HG02623 (cell line): ENCODE measurements around the gene CACNA1C.

ENCODE experiments used
- ATAC-seq: cut with Tn5 transposase; IDR thresholded peaks from one replicate; pipeline ENCODE4 v1.9.1; 2021; ENCODE audit warnings: moderate library complexity; ENCODE audit not compliant: unreplicated experiment

CACNA1C gene

DNA sequence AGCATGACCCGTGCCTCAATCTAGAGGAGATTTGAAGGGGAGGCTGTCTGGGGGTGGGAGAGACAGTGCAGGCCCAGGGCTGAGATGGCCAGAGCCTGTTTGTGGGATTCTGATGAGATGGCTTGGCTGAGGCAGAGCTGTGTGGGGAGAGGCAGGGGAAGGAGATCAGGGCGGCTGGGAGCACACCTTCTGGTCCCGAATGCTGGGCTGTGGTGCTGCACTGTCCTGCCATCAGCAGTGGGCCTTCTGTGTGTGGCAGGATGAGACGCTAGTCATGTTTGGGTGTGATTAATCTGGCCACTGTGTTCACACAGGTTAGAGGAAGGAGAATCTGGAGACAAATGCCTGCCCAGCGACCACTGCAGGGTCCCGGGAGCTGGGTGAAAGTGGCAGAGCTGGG lies 300.9 kb downstream of the CACNA1C start:
- no peak for ATAC-seq

DNA sequence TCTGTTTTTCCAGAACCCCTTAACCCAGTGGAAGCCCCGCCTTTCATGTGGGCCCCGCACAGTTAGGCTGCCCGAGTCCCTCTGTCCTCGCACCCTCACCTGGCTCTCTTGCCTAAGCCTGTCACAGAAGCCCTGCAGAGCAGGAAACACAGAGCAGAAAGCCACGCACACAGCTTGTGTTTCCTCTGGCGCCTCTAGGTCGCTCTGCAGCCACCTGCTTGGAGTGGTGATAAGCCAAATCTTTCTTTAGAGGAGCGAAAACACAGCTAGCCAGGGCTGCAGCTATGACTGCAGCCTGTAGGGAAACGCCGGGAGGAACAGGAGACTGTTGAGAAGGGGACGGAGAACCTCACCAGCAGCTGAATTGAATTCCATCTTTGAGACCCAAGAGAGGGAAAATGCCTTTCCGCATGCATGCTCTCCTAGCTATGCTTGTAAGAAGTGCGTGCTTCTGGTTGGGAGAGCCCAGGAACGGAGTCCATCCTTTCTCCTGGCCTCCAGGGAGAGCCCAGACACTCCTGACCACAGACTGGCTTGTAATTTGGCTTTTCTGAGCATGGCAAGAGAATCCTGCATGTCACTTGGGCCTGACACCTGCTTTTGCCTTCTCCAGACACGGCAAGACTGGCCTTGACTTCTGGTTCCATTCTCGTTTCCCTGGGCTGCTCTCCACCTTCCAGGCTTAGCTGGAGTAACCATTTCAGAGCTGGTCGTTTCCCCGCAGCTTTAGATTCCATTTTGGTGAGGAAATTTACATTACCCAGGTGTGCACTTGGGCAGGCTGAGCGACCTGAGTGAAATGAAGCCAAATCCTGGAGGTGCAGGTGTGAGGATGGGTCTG lies 301.6 kb downstream of the CACNA1C start:
- ATAC-seq: no peak

DNA sequence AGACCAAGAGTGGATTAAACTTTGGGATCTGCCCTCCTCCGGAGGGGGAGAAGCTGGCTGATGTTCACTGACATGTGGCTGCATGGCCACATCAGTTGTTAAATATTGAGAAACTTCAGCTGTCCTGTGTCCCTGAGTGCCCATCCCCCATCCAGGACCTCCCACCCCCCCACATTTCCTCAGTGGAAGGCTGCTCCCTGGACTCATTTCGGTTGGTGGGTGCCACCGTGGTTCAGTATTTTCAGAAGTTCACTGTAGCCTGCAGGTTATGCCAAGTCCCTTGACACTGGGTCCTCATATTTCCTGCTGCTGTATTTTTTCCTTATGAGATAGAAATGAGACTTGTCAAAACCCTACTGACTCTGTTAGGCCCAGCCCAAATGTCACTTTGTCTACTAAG lies 302.4 kb downstream of the CACNA1C start:
- ATAC-seq: no peak

DNA sequence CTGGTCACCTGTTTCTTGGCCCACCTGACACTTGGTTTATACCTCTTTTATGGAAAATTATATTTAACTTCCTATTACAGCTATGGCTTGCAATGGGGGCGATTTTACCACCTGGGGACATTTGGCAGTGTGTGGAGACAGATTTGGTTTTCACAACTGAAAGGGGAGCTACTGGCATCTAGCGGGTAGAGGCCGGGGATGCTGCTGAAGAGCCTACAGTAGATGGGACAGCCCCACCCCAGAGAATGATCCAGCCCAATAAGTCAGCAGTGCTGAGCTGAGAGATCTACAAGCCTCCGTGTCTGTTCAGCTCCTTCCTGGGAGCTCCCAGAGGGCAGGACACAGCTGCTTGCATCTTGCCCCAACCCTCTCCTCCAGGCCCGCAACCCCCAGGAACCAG lies 302.8 kb downstream of the CACNA1C start:
- no peak for ATAC-seq

DNA sequence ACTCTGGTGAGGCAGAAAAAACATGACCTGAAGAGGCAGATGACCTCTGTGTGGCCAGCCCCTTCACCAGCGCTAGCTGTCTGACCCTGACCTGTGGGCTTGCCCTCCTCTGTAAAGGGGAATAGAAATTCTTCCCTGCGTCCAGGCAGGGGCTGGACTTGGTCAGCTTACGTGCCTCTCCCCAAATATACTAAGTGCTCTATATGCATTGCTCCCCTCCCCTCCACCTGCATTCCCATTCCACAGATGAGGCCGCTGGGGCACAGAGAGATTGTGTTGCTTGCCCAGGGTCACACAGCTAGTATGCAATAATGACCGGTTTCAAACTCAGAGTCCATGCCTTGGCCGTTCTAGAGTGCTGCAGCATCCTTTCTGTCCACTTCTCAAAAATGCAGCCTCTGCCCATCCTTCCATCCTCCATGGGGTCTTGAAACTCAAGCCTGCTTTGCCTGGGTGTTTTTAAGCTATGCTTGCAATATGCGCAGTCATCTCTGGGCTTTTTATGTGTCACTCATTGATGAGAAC lies 303.9 kb downstream of the CACNA1C start:
- no peak for ATAC-seq

DNA sequence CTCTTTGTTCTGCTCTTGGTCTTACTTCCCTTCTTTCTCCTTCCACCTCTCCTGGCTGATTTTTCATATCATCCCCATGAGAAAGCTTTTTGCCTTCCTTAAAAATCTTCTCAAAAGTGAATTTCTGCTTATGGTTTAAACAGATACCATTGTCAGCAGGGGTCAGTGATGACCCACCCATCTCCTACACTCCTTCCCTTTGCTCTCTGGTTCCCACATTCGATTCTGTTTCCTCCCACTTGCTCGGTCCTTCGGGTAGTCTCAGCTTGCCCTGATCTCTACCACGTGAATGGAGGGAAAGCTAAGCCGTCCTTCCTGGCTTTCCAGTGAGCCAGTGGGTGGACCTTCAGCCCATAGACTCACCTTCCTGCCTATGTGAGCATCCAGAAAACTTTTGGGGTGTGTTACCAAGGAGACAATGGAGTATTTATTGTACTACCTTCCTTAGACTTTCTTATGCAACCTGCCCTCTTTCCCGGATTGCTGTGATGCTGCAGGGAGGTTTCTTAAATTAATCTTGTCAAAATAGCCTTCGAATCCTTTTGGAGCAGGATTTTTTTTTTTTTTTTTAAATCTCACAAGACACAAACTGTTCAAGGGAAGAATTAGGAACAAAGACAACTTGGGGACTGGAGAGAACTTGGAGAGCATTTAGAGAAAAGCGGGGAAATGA lies 306.3 kb downstream of the CACNA1C start:
- ATAC-seq: no peak

DNA sequence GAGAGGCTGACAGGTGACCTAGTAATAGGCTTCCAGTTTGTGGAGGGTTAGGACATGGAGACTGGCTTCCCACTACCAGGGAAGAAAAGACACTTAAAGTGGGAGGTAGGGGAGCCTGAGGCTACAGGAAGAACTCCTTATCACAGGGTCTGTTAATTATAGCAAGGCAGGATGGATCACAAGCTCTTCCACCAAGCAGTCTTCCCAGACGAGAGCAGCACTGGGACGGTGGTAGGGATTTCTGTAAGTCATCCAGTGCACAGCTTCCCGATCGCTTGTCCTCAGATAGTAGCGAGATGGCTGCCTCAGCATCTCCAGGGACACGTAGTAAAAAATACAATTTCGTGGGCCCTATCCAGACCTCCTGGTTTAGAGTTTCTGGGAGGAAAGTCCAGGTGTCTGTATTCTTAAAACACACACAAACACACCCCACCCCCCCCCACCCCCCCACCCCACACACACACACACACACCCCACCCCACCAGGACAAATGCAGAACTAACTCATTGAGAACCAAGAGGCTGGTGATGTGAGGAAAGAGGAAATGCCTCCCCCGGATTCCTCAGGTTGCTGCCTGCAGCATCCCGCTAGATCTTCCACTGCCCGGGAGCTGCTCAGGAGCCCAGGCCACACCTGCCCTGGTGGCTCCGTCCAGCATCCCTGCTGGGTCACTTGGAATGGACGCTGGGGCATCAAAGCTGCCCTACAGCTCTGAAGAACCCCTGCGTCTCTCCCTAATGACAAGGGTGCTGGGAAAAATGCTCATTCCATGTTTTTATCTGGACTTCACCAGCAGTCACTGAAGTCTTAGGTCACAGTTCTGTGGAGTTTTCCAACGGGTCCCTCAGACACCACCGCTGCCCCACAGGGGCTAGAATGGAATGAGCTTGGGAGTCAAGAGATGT lies 307.2 kb downstream of the CACNA1C start:
- no peak for ATAC-seq

DNA sequence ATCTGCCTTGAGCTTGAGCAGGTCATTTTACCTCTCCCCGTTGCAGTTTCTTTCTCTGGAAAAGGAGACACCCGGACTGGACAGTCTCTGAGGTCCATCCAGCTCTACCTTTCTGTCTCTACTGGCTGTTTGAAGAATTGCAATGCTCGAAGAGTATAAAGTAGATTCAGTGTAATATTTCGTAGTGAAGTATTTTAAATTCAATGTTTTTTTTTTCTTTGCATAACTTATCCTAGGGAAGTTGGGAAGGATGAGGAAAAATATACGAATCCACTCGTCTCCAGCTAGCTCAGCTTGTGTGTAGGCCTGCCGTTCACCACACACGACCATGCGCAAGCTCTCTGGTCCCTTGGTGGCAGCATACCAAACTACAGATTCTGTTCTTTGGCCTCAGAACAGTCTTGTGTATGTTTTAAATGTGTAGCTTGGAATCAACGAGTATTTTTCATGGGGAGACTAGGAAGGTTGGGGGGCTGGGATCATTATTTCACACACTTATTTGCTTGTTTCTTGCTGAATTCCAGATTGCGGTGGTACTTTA lies 307.9 kb downstream of the CACNA1C start:
- ATAC-seq: no peak

DNA sequence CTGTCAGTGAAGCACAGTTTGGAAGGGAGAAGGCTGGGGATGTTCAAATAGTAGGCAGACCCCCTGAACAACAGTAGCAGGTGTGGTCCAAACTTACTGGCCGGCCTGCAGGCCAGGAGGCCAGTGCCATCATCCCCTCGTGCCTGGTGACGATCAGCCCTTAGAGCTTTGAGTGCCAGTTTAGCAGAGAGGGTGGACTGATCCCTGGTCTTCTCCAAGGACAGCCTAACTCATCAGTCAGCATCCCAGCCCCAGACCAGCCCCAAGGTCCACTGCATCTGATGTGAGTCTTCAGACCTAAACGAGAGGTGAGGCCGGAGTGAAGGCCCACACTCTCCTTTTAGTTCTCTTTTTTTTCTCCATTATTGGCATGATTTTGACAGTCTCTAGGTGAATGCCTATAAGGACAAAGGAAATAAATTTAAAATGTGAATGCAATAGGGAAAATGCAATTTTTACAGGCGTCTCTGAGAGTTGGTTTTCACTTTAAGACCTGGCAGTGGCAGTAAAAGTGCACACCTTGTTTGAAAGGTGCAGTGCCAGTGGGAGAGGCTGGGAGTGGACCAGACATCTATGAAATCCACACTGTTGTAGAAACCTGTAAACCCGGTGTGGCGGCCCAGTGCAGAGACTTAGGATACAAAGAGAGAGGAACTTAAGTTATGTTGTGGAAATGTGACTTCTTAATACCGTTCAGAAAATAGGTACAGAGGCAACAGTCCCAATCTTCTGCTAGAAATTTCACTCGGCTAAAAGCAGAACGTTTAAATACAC lies 311.2 kb downstream of the CACNA1C start:
- ATAC-seq: no peak

DNA sequence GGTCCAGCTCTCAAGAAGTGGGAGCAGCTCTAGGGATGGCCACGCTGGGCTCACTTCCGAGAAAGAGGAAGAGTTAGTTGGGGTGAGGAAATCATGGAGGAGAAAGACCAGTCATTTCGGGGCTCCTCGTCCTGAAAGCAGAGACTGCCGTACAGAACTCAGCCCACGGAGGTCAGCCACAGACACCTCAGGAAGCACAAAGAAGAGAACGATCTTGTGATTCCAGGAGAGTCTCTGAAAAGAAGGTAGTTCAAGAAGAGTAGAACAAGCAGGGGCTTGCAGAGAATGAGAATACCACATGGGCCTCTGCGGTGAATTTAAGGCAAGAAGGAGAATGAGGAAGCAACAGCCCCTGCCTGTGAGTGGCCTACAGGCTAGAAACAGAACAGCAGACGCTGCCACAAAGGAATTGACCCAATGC lies 311.9 kb downstream of the CACNA1C start:
- ATAC-seq: no peak

DNA sequence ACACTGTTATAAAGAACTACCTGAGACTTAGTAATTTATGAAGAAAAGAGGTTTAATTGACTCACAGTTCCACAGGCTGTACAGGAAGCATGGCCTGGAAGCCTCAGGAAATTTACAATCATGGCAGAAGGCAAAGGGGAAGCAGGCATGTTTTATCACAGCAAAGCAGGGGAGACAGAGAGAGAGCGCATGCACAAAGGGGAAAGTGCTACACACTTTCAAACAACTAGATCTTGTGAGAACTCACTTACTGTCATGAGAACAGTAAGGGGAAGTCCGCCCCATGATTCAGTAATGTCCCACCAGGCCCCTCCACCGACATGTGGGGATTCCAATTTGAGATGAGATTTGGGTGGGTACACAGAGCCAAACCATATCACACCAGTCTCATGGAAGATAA lies 313.9 kb downstream of the CACNA1C start:
- no peak for ATAC-seq

DNA sequence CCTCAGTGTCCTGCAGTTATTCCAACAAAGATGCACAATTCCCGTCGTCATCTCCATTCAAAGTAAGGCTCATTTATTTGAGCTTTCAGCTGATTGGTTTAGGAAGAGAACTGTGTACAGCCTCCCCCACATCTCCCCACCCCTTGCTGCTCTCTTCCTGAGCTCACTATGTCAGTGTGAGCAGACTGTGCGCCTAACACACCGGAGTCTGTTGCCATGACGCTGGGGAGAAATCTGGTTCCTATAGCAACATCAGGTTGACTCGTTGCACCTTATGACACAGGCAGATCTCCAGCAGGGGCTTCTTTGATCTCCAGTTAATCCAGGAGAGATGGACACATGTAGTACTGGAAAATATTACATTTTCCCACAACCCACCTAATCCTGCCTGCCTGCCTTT lies 319.4 kb downstream of the CACNA1C start:
- ATAC-seq: no peak

DNA sequence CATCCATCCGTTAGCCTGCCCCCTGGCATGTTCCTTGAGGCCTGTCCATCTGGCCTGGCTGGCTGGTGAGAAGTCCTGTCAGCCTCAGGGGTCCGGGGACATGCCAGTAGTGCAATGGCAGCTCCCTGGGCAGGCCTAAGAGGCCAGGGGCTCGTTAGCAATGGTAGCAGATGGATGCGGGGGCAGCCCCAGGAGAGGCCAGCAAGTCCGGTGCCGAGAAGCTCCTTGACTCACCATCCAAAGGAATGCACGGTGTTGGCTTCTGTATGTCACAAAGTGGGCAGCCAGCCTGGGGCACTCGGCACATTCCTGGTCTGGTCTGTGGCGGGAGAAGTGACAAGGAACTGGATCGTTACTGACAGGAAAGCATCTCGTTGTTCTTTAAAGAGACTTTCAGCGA lies 319.9 kb downstream of the CACNA1C start:
- ATAC-seq: no peak

DNA sequence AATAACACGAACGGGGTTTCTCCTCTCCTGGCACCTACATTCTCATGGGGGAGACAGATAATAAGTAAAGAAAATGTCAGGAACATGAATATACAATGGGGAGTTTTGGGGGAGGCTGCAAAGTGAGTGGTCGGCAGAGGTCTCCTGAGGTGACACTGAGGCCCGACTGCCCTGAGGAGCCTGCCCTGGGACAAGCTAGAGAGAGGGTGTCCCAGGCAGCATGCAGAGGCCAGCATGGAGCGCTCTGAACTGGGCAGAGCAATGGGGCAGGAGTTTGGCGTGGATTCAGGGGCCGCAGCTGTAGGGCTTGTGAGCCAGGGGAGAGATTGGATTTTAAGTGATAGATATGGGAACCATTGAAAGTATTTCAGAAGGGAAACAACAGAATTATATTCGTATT lies 320.5 kb downstream of the CACNA1C start:
- no peak for ATAC-seq

DNA sequence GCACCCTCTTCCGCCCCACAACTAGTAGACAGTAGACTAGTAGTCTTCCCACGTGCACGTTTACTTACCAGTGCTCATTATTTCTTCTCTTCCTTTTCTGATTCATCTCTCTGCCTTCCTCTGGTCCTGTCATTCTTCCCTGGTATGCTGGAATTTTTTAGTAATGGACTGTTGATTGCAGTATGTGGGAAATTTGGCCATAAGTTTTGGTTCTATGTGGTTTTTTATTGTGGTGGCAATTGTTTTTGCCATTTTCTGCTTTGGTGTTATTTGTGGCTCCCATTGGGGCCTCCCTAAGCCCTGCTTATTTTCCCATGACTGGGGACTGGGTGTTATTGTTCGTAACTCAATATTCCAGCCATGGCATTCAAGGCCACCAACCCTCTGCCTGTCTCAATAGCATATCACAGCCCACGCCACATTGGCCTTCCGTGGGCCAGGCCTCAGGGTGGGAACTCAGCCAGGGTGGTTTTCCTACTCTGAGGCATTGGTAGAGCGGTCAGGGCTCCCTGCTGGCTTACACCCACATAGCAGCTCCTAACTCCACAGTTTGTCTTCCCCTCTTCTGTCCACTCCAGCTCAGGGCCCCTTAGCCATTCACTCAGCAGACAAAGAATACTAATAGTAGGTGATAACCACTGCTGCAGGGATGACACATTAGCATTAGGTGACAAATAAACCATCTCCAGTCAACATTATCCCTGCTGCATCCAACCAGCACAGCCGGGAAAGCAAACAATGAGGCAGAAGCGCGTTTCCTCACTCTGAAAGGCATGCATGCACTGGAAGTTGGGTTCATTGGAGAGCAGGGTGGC lies 321.5 kb downstream of the CACNA1C start:
- no peak for ATAC-seq

DNA sequence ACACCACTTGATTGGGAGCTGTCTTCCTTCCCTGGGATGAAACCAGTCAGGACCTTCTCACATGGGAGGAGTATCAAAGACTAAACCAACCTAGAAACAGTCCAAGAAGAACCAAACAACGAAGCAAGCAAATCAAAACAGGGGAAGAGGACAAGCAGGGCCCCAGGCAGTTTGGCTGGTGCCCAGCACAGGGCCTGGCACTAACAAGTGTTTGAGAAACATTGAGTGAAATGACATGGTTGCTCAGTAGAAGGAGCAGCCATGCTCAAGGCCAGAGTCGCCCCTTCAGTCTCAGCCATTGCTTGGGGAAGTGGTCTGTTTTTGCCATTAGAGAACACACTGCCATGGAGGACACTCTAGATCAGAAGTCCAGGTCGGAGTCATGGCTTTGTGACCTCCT lies 323.1 kb downstream of the CACNA1C start:
- no peak for ATAC-seq

DNA sequence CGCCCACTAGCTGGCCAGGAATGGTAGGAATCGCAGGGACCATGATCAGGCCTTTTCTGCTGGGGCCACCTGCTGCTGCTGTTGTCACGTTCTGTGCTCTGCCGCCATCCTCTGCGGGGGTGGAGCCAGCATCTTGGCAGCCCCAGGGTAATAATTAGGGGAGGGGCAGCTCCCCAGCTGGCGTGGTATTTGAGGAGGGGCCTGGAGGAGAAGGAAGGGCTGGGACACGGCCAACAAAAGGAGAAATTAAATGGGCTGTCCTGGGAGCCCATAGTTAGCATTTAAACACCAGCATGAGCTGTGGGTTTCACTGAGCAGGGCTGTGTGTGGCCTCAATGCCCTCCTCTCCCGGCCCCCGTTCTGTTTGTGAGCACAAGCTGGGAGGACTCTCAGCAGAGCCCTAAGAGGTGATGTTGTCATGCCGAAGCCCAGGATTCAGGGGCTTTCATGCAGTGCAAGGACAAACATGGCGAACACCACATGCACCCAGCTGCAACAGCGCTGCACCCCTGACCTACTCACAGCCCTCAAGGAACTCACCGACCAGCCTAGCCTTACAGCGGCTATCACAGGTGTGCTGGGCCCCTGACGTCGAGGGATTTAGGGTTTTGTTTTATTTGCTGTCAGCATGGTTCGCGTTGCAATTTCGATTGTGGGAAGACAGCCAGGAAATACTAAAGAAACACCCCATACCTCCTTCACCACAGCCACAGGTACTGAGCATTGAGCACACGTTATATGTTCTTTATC lies 324.3 kb downstream of the CACNA1C start:
- no peak for ATAC-seq

DNA sequence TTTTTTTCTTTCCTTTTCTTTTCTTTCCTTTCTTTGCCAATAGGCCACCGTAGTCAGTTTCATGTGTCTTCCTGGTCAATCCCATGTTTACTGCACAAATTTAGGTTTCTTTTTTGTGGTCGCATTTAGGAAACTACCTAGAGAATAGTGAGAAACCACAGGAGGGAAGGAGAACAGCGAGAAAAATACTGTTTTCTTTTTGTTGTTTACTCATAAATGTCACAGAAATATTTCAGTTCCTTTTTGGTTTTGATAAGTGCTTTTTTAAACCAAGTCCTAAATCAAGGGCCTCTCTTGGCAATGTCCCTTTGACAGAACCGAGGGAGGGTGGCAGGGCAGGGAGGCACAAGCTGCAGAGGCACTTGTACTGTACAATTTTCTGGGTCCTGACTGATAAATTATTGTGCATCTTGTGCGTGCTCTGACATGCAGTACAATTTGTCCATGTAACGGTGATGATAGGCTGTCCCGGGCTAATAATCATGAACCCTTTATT lies 326.1 kb downstream of the CACNA1C start:
- ATAC-seq: no peak
